GM23338 (cell line): ENCODE measurements around the gene ZNF609. TPM values are rescaled to one million over a fixed set of nuclear protein-coding genes. Genes with fewer than 3 reads are reported as not detected.

Experiments used
- ATAC-seq: fragments of 200-7000 bp; cut with Tn5 transposase; 3 replicates; pipeline ENCODE4 v1.9.1; 2020
- DNase-seq: peaks from one replicate; pipeline ENCODE4 v3.0.0-alpha.2; 2015; ENCODE audit warnings: low spot score
- H2AFZ ChIP-seq: fragments of 200-600 bp; sonication (generic); 2 replicates; pipeline ENCODE4 v1.8.0; 2016; ENCODE audit warnings: antibody characterized with exemption, mild to moderate bottlenecking, moderate library complexity
- H3F3A ChIP-seq: fragments of 200-600 bp; sonication (generic); replicated peaks from 2 replicates; pipeline ENCODE4 v1.8.0; 2017; ENCODE audit warnings: antibody characterized with exemption, mixed run types, low read depth
- H3K27ac ChIP-seq: fragments of 200-600 bp; sonication (generic); 2 replicates; pipeline ENCODE4 v1.6.1; 2016; ENCODE audit warnings: low read depth
- H3K27me3 ChIP-seq: fragments of 200-600 bp; sonication (generic); 2 replicates; pipeline ENCODE4 v1.8.0; 2016; ENCODE audit warnings: mild to moderate bottlenecking, mixed run types, moderate library complexity; ENCODE audit not compliant: insufficient read depth
- H3K36me3 ChIP-seq: fragments of 200-600 bp; sonication (generic); 2 replicates; pipeline ENCODE4 v1.8.0; 2016; ENCODE audit warnings: mild to moderate bottlenecking; ENCODE audit not compliant: insufficient read depth
- H3K4me1 ChIP-seq: fragments of 200-600 bp; sonication (generic); 2 replicates; pipeline ENCODE4 v1.8.0; 2016; ENCODE audit warnings: mild to moderate bottlenecking, moderate library complexity; ENCODE audit not compliant: insufficient read depth
- H3K4me2 ChIP-seq: fragments of 200-600 bp; sonication (generic); 2 replicates; pipeline ENCODE4 v1.7.1; 2017; ENCODE audit warnings: mixed run types
- H3K4me3 ChIP-seq: fragments of 200-600 bp; sonication (generic); 2 replicates; pipeline ENCODE4 v1.6.1; 2016; ENCODE audit warnings: mixed run types
- H3K79me2 ChIP-seq: fragments of 200-600 bp; sonication (generic); replicated peaks from 2 replicates; pipeline ENCODE4 v1.8.0; 2017; ENCODE audit warnings: mild to moderate bottlenecking; ENCODE audit not compliant: insufficient read depth
- H3K9me2 ChIP-seq: fragments of 200-600 bp; sonication (generic); 2 replicates; pipeline ENCODE4 v1.8.0; 2017; ENCODE audit not compliant: insufficient read depth
- H4K20me1 ChIP-seq: fragments of 200-600 bp; sonication (generic); replicated peaks from 2 replicates; pipeline ENCODE4 v1.8.0; 2017; ENCODE audit warnings: mild to moderate bottlenecking; ENCODE audit not compliant: insufficient read depth
- H3K27ac Mint-ChIP-seq: 2 replicates; pipeline ENCODE4 v1.8.0; 2020; ENCODE audit warnings: inconsistent platforms, mild to moderate bottlenecking, moderate library complexity, mixed read lengths
- H3K27me3 Mint-ChIP-seq: 3 replicates; pipeline ENCODE4 v1.8.0; 2022; ENCODE audit warnings: low read depth, mild to moderate bottlenecking, moderate library complexity, mixed read lengths, inconsistent platforms; ENCODE audit not compliant: insufficient read depth, poor library complexity
- H3K36me3 Mint-ChIP-seq: 3 replicates; pipeline ENCODE4 v1.8.0; 2021; ENCODE audit warnings: low read depth, mild to moderate bottlenecking, inconsistent platforms, moderate library complexity, mixed read lengths
- H3K4me1 Mint-ChIP-seq: 3 replicates; pipeline ENCODE4 v1.8.0; 2020; ENCODE audit warnings: mild to moderate bottlenecking, inconsistent platforms, mixed read lengths
- H3K4me3 Mint-ChIP-seq: 3 replicates; pipeline ENCODE4 v1.8.0; 2021; ENCODE audit warnings: moderate library complexity, mild to moderate bottlenecking, inconsistent platforms, mixed read lengths
- H3K9me3 Mint-ChIP-seq: 3 replicates; pipeline ENCODE4 v1.8.0; 2020; ENCODE audit warnings: moderate library complexity, mild to moderate bottlenecking, inconsistent platforms, mixed read lengths
- CREB1 ChIP-seq: fragments of 250-450 bp; sonication (Bioruptor Pico); IDR thresholded peaks from 2 replicates; pipeline ENCODE4 v1.5.0; 2020; ENCODE audit warnings: low read depth, mild to moderate bottlenecking, moderate library complexity
- CTCF ChIP-seq, 2 experiments: fragments of 200-600 bp in 1 of 2; sonication (generic) in 1 of 2; conservative IDR thresholded peaks; 2 replicates each; pipeline versions ENCODE4 v1.5.1 to v1.6.1; 2016 to 2017; ENCODE audit warnings: antibody characterized with exemption in 2 of 2, low read depth in 2 of 2, mild to moderate bottlenecking in 2 of 2, moderate library complexity in 1 of 2
- ETS1 ChIP-seq: IDR thresholded peaks from 2 replicates; pipeline ENCODE4 v1.6.1; 2016; ENCODE audit warnings: antibody characterized with exemption
- EZH2 ChIP-seq: fragments of 200-600 bp; sonication (generic); IDR thresholded peaks from one replicate; pipeline ENCODE4 v1.8.0; 2017; ENCODE audit warnings: antibody characterized with exemption, mild to moderate bottlenecking, low read depth; ENCODE audit not compliant: unreplicated experiment
- EZH2phosphoT487 ChIP-seq: fragments of 200-600 bp; sonication (generic); IDR thresholded peaks from one replicate; pipeline ENCODE4 v1.8.1; 2018; ENCODE audit warnings: antibody characterized with exemption; ENCODE audit not compliant: unreplicated experiment
- JUNB ChIP-seq: IDR thresholded peaks from one replicate; pipeline ENCODE4 v1.6.1; 2016; ENCODE audit warnings: antibody characterized with exemption; ENCODE audit not compliant: unreplicated experiment
- NANOG ChIP-seq: IDR thresholded peaks from 2 replicates; pipeline ENCODE4 v1.6.1; 2016; ENCODE audit warnings: antibody characterized with exemption, borderline replicate concordance
- POLR2AphosphoS5 ChIP-seq: IDR thresholded peaks from 2 replicates; pipeline ENCODE4 v1.6.1; 2016; ENCODE audit warnings: antibody characterized with exemption, low read depth
- REST ChIP-seq: IDR thresholded peaks from one replicate; pipeline ENCODE4 v1.6.1; 2018; ENCODE audit warnings: antibody characterized with exemption; ENCODE audit not compliant: unreplicated experiment
- STAT1 ChIP-seq: IDR thresholded peaks from one replicate; pipeline ENCODE4 v1.6.1; 2016; ENCODE audit warnings: antibody characterized with exemption; ENCODE audit not compliant: unreplicated experiment
- ZNF114 ChIP-seq: fragments of 250-450 bp; sonication (Bioruptor Pico); IDR thresholded peaks from 2 replicates; pipeline ENCODE4 v1.5.0; 2020; ENCODE audit warnings: mild to moderate bottlenecking, moderate library complexity
- ZNF331 ChIP-seq: fragments of 250-450 bp; sonication (Bioruptor Pico); IDR thresholded peaks from 2 replicates; pipeline ENCODE4 v1.5.0; 2020; ENCODE audit warnings: low read depth, mild to moderate bottlenecking, moderate library complexity
- ZNF462 ChIP-seq: fragments of 250-450 bp; sonication (Bioruptor Pico); IDR thresholded peaks from 2 replicates; pipeline ENCODE4 v1.5.0; 2020; ENCODE audit warnings: mild to moderate bottlenecking, moderate library complexity
- polyA plus RNA-seq: library from polyadenylated mRNA; unstranded; fragments of >200 nt; fragmentation: Nextera tagmentation; extraction: Ambion mirVana; gene quantifications from 2 replicates; pipeline ENCODE4 v1.2.1, GENCODE V29; 2016
- total RNA-seq: library from RNA; depleted of rRNA; stranded (reverse); fragments of >200 nt; shearing (Covaris generic); gene quantifications from 2 replicates; pipeline ENCODE4 v1.2.3, GENCODE V29; 2014

ZNF609 gene
- total and polyA plus RNA-seq, 2 experiments from 2014 or later = 26.4 to 40.2 TPM

- no peak overlapping the region for H3K27ac Mint-ChIP-seq
- Histone ChIP-seq H3K4me1 (no peaks in the 10 kb centered on the region), H3K36me3 (no peaks in the 10 kb centered on the region), H2AFZ (no peak overlapping the region), H3K27ac (no peak overlapping the region), H4K20me1 (no peaks in the 10 kb centered on the region; the same call in 1 of the 2 replicates), H3K9me2 (no peaks in the 10 kb centered on the region), H3K79me2 (no peaks in the 10 kb centered on the region), H3K4me3 (no peak overlapping the region), H3F3A (no peaks in the 10 kb centered on the region), H3K27me3 (no peaks in the 10 kb centered on the region), H3K4me2 (no peak overlapping the region)
- ATAC-seq = no peak
- TF ChIP-seq ZNF114 (CRISPR knock-in tag) (no peak), CREB1 (CRISPR knock-in tag) (no peak), ZNF462 (CRISPR knock-in tag) (no peak), EZH2 (no peak), JUNB (no peak), POLR2AphosphoS5 (no peak), NANOG (no peak), REST (no peak), ZNF331 (CRISPR knock-in tag) (no peak), STAT1 (no peak), CTCF (conservative IDR thresholded peaks at IDR 0.05; ENCODE audit: low read depth in 2 of 2) (no peak), EZH2phosphoT487 (no peak), ETS1 (no peak)
- H3K36me3 Mint-ChIP-seq = peaks cover 5% of the 10 kb centered on the region; the same call in 2 of the 3 replicates
- H3K9me3 Mint-ChIP-seq = no peaks in the 10 kb centered on the region
- no peaks in the 10 kb centered on the region for H3K4me1 Mint-ChIP-seq
- no peak for DNase-seq
- H3K4me3 Mint-ChIP-seq = no peak overlapping the region
- H3K27me3 Mint-ChIP-seq = no peaks in the 10 kb centered on the region
These were observed 16.4 kb upstream of the ZNF609 start for GRCh38 chr15:64443747-64444621.
